SH-SY5Y (cell line): ENCODE measurements around the gene HTR2B.

Experiments used
- GATA2 ChIP-seq: IDR thresholded peaks from 2 replicates; pipeline ENCODE4 v1.6.1; 2011; ENCODE audit warnings: mild to moderate bottlenecking, low read depth, low read length
- GATA3 ChIP-seq: IDR thresholded peaks from 2 replicates; pipeline ENCODE4 v1.6.1; 2011; ENCODE audit warnings: low read depth, mild to moderate bottlenecking, low read length, moderate library complexity

The HTR2B gene

DNA sequence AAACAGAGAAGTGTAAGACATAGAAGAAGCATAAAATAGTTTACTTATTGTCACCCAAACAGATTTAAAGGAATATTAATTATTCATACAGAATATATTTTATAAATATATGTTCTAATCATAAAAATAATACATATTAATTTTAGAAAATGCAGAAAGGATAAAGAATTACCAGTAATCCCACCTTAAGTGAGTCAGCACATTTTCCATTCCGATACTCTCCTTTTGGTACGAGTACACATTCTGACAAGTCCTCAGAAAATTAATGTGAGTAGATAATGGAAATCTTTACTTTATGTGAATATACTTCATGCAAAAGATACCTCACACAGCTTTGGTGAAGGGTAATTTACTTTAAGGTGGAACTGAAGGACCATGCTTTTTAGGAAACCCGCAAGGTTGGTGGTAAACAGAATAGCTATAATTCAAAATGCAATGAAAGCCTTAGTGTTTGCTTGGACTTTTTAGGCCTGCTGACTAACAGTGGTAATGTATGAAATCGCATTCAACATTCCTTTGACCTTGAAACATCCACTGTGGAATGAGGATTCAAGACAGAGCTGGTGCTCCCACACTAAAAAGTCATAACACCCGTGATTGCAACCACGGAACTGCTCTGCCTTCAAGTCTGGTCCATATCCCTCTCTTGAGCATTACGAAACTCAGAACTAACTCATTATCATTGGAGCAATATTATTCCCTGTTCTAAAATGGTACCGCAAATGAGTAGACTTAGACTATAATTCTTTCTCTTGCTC, 28.1 kb upstream of the HTR2B start:
- TF ChIP-seq GATA3 (no peak), GATA2 (no peak)

DNA sequence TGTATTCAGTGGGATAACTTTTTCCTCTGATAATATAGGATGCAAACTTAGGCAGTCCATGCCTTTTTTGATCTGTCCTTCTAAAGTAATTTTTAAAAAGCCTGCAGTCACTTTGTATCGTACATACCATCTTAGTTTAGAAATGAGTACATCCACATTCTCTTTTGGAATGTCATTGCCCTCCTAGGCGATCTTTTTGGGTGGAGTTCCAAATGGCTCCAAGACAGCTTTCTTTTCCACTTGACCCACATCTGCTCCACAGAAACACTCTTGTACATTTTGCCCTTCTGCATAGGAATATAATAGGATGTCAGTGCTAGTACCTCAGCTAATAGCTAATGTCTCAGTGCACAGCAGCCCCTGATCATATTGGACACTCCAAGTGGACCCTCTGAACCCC, 21.8 kb upstream of the HTR2B start:
- no peak for TF ChIP-seq GATA3
- TF ChIP-seq GATA2: no peak

- no peak for TF ChIP-seq GATA3
- no peak for TF ChIP-seq GATA2
These were observed 20.1 kb upstream of the HTR2B start for GRCh38 chr2:231144896-231145295.

GRCh38 chr2:231139796-231140195, 15.0 kb upstream of the HTR2B start:
- TF ChIP-seq GATA2 (no peak), GATA3 (no peak)

GRCh38 chr2:231138699-231139098, 13.9 kb upstream of the HTR2B start:
- TF ChIP-seq GATA2: no peak
- TF ChIP-seq GATA3: no peak

DNA sequence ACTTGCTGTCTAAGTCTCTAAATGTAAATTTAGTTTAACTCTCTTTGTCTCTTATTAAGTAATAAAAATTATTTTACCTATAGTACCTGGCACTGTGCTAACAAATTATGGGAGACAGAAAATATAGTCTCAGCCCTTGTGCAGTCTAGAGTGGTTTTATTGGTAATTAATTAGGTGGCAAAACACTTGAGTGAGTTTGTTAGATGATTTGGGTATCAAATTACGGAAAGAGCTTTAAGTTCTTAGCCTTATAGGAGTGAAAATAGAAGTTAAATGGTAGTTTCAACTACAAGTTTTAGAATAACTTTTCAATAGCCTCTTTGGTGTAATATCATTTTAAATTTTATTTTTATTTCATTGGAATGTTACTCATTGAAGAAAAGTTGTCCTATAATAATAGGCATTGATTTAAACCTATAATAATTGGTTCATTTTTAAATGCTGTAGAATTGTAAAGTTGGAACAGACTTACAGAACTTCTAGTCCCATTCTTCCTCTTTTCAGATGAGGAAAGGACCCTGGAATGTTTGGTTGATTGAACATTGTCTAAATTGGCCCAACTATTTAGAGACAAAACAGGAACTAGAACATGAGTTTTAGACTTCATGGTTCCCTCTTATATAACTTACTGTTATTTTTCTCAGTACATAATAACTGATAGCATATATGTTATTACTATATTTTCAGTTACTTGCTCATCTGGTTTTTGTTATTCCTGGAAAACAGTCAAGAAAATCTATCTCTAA, 10.2 kb upstream of the HTR2B start:
- TF ChIP-seq GATA3: no peak
- TF ChIP-seq GATA2: no peak

DNA sequence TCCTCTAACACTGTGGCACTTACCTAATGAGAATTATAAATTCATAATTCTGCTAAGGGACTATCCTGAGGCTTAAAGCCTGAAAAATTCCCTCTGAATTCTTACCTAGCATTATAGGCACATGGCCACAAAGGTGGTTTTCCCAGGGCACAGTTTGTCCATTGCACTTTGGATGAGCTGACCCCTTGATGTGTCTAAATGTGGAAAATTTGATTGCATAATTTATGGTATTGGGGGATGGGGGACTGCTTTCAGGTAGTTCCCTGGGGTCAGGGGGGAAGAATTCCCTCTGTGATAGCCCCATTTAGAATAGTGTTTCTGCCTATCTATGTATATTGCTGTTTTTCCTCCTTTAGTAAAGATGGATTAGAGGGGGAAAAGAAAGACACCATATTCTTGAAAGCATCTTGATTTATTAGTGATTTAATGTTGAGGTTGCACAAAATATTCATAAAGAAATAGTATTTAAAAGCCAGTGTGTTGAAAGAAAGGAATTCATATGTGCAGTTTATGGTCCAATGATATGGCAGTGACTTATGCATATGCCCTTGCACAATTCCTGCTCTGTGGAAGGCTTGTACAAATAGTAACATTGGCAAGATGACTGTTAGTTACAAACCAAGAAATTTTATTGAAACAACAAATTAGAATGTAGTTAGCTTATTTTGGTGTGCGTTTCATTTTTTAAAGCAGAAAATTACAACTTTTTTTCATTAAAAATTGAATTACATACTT, 8.7 kb upstream of the HTR2B start:
- TF ChIP-seq GATA2 (no peak), GATA3 (no peak)

GRCh38 chr2:231132129-231132528, 7.3 kb upstream of the HTR2B start:
- no peak for TF ChIP-seq GATA3
- TF ChIP-seq GATA2: no peak

- TF ChIP-seq GATA2 (no peak), GATA3 (no peak)
These were observed 5.7 kb upstream of the HTR2B start for GRCh38 chr2:231130336-231131056.

- TF ChIP-seq GATA3: no peak
- no peak for TF ChIP-seq GATA2
These were observed 4.4 kb upstream of the HTR2B start for GRCh38 chr2:231129216-231129615.

DNA sequence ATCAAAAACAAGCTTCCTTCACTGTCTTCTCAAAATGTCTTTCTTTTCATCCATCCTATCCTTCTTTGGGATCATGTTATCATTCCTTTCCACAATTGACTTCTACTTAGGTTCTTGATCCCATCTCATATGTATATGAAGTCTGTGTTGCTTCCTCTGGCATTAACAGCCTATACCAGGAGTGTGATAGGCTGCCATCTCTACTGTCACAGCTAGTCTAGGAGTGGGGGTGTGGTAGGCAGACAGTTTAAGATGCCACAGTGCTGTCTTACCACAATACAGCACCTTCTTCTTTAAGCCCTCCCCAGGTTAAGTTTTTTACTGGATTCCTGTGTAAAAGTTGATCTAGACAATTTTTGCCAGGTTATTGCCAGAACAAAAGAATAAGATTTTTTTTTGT, 3.7 kb upstream of the HTR2B start:
- TF ChIP-seq GATA3: no peak
- TF ChIP-seq GATA2: no peak

DNA sequence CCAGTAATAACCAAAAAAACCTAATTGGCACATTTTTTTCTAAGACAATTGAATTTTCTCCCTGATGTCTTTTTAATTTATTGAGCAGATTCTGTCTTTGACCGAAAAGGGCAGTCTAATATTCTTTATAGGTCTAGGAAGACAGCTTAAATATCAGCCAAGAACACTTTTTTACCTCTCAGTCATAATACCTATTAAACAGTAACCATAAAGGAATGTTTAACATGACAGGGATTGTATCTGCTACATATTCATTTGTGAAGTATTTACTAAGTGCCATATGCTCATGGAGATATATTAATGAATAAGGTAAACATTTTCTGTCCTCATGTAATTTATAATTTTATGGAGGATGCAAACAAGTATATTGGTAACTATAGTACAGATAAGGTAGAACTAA, 3.1 kb upstream of the HTR2B start:
- no peak for TF ChIP-seq GATA3

DNA sequence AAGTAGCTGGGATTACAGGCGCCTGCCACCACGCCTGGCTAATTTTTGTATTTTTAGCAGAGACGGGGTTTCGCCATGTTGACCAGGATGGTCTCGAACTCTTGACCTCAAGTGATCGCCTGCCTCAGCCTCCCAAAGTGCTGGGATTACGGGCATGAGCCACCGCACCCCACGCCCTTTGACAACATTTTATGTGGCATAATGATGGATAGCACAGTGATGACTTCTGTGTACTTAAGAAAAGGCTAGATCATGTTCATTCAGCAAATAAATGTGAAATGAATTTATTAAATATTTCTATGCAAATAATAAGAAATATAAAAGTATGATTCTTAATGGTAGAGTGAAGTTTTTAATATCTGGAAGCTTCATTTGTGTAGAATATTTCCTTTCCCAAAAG, 2.6 kb upstream of the HTR2B start:
- no peak for TF ChIP-seq GATA3
- TF ChIP-seq GATA2: no peak

DNA sequence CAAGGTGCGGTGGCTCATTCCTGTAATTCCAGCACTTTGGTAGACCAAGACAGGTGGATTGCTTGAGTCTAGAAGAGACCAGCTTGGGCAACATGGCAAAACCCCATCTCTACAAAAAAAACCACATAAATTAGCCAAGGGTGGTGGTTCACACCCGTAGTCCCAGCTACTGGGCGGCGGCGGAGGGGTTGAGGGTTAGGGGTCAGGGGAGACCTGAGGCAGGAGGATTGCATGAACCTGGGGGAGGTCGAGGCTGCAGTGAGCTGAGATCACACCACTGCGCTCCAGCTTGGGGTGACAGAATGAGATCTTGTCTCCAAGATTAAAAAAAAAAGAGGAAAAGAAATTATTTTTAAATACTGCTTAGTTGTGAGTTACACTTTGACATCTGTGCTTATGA, 1.3 kb upstream of the HTR2B start:
- no peak for TF ChIP-seq GATA2
- TF ChIP-seq GATA3: no peak
